Esophagus muscularis mucosa (tissue), 4 donors: ENCODE data around the gene ANXA5. TPM values are rescaled to one million over a fixed set of nuclear protein-coding genes. Genes with fewer than 3 reads are reported as not detected.

Experiments
- DNase-seq: peaks from one replicate; pipeline ENCODE4 v3.0.0-alpha.2; 2017; ENCODE audit errors: extremely low spot score
- H3K27ac ChIP-seq, 4 donors: fragments of 200-600 bp; sonication (generic); replicated peaks in 1 of 4; 1 replicate in 3 of 4; 2 replicates in 1 of 4; pipeline ENCODE4 v1.5.1; 2016 to 2019; ENCODE audit warnings: mild to moderate bottlenecking in 1 of 4
- H3K27me3 ChIP-seq, 4 donors: fragments of 200-600 bp; sonication (generic); one replicate each; pipeline versions ENCODE4 v1.5.1 to v1.6.0; 2016 to 2019
- H3K36me3 ChIP-seq, 4 donors: fragments of 200-600 bp; sonication (generic); one replicate each; pipeline ENCODE4 v1.5.1; 2016 to 2019
- H3K4me1 ChIP-seq, 4 donors: fragments of 200-600 bp; sonication (generic); one replicate each; pipeline ENCODE4 v1.5.1; 2016 to 2019
- H3K4me3 ChIP-seq, 4 donors: fragments of 200-600 bp; sonication (generic); 1 replicate in 2 of 4; 2 replicates in 2 of 4; pipeline ENCODE4 v1.5.1; 2016 to 2019; ENCODE audit warnings: mild to moderate bottlenecking in 4 of 4, moderate library complexity in 1 of 4
- H3K9me3 ChIP-seq, 4 donors: fragments of 200-600 bp; sonication (generic); 1 replicate in 3 of 4; 2 replicates in 1 of 4; pipeline ENCODE4 v1.5.1; 2016 to 2019
- EP300 ChIP-seq: sonication (generic); formaldehyde crosslinking; IDR thresholded peaks from one replicate; pipeline ENCODE4 v1.6.1; 2017; ENCODE audit warnings: antibody characterized with exemption
- POLR2A ChIP-seq: fragments of 450-650 bp; IDR thresholded peaks from one replicate; pipeline ENCODE4 v1.6.1; 2017; ENCODE audit warnings: antibody characterized with exemption, moderate library complexity, mild to moderate bottlenecking, low read depth
- POLR2AphosphoS5 ChIP-seq, 2 donors: sonication (generic); formaldehyde crosslinking; IDR thresholded peaks; one replicate each; pipeline ENCODE4 v1.6.1; 2017; ENCODE audit warnings: antibody characterized with exemption in 2 of 2
- WGBS: methylation state at CpG from one replicate; pipeline ENCODE4 v1.1.5; 2018; 5-methylcytosine and 5-hydroxymethylcytosine counted together
- intact Hi-C: fragments of 100-400 bp; cut with DNase I; formaldehyde crosslinking; loops from one replicate; pipeline ENCODE4 v1.15.1; 2023
- total RNA-seq, 4 donors: library from RNA; depleted of rRNA; stranded (reverse); fragments of >200 nt; gene quantifications; one replicate each; pipeline versions ENCODE4 v1.1.0 to v1.2.1, GENCODE V29; 2016
- TF ChIP-seq, protein P1 (sequence below), 3 experiments: fragments of 200-600 bp in 2 of 3; fragments of 450-650 bp in 1 of 3; sonication (generic) in 2 of 3; IDR thresholded peaks; one replicate each; pipeline ENCODE4 v1.5.1; 2017 to 2019; ENCODE audit warnings: antibody characterized with exemption in 3 of 3, mild to moderate bottlenecking in 2 of 3, moderate library complexity in 1 of 3

ANXA5 gene
- total RNA-seq, 4 donors from 2014 or later = 242 to 338 (median 270) TPM

DNA sequence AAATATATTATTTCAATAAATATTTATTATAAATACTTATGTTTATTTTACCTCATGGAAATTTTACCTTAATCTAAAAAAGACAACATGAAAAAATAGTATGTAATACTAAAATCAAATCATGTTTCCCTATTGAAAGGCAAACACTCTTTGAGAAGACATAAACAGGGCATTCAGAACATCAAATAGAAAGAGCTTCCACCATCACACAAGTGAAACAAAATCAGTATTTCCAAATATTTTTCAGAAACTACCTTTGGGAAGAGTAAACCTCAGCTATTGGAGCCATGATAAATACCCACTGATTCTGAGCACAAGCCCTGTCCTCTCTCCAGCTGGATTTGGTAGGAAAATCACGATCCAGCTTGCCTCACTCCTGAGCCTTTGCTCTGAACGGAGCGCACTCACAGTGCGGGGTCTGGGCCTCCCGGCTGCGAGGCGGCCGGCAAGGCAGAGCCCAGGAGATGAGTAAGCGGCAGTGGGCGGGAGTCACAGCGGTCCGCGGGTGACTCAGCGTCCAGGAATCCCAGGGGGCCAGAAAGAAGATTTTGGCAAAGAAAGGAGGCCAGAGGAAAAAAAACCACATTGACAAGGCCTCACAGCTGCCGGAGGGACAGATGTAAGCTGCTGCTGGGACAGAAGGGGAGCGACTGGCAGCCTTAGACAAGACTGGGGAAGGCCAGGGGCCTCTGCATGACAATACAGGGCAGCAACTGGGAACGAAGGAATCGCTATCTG is 14.7 kb upstream of the ANXA5 start:
- Histone ChIP-seq H3K36me3 (no peaks in the 10 kb centered on the region), H3K27me3 (no peaks in the 10 kb centered on the region), H3K4me1 (peaks cover 6 to 11% (median 7%) of the 10 kb centered on the region in 4 donors), H3K27ac (peak overlapping the region; percentile 65 to 79 (median 69)), H3K4me3 (peak overlapping the region; percentile 16 to 42 (median 37)), H3K9me3 (no peaks in the 10 kb centered on the region)
- DNase-seq = peak; percentile 94
- WGBS = 3% methylated on average over 17 of the region's 18 CpGs
- intact Hi-C loops = no loop called here
- TF ChIP-seq, protein P1, sequence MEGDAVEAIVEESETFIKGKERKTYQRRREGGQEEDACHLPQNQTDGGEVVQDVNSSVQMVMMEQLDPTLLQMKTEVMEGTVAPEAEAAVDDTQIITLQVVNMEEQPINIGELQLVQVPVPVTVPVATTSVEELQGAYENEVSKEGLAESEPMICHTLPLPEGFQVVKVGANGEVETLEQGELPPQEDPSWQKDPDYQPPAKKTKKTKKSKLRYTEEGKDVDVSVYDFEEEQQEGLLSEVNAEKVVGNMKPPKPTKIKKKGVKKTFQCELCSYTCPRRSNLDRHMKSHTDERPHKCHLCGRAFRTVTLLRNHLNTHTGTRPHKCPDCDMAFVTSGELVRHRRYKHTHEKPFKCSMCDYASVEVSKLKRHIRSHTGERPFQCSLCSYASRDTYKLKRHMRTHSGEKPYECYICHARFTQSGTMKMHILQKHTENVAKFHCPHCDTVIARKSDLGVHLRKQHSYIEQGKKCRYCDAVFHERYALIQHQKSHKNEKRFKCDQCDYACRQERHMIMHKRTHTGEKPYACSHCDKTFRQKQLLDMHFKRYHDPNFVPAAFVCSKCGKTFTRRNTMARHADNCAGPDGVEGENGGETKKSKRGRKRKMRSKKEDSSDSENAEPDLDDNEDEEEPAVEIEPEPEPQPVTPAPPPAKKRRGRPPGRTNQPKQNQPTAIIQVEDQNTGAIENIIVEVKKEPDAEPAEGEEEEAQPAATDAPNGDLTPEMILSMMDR (IDR thresholded peaks at IDR 0.05) = no peak
- TF ChIP-seq POLR2AphosphoS5 (IDR thresholded peaks at IDR 0.05) = peak; percentile 77 to 80

DNA sequence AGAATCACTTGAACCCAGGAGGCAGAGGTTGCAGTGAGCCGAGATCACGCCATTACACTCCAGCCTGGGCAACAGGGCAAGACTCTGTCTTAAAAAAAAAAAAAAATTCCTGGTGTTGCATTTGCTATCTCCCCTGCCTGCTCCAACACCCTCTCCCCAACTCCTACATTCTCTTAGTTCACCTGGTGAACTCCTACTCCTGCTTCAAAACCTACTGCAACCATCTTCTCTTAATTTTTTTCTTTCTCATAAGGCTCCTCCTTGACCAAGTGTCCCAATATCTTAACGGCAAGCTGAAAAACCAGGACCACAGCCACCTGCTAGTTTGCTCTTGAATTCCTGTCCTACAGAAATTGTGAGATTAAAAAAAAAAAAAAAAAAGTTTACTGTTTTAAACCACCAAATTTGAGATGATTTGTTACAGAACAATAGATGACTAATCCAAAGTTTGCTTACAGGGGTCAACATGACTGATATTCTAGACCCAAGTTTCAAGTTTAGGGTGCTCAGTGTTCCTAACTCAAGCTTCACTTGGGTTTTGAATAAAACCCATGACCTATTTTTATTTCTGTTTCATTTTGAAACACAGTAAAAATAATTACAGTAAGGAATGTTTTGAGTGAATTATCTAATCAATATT is 13.1 kb upstream of the ANXA5 start:
- TF ChIP-seq, protein P1 (IDR thresholded peaks at IDR 0.05) = no peak
- TF ChIP-seq POLR2A = no peak
- TF ChIP-seq POLR2AphosphoS5 (IDR thresholded peaks at IDR 0.05) = no peak
- no peak for TF ChIP-seq EP300
- Histone ChIP-seq H3K4me1 (peaks cover 6 to 11% (median 7%) of the 10 kb centered on the region in 4 donors), H3K4me3 (no peak overlapping the region), H3K27me3 (no peaks in the 10 kb centered on the region), H3K27ac (no peak overlapping the region), H3K9me3 (no peaks in the 10 kb centered on the region), H3K36me3 (no peaks in the 10 kb centered on the region)
- DNase-seq = no peak
- intact Hi-C loops = no loop called here
- 99% methylated on average over 3 of the region's 3 CpGs for WGBS

DNA sequence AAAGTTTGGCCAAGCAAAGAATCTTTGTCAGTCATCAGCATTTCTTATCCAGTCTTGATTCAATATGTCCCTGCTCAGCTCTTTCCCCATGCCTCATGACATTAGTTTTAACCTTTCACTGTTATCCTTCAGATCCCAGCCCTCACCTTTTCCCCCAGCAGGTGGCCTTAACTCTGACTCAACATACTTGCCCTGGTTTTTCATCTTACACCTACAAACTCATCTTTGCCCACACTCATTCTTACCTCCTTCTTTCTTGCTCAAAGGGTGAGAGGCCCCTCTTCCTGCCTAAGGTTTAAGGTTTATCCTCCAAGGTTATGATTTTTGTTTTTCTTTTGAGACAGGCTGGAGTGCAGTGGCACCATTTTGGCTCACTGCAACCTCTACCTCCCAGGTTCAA is 10.6 kb upstream of the ANXA5 start:
- no peaks in the 10 kb centered on the region for H3K36me3 ChIP-seq
- no peaks in the 10 kb centered on the region for H3K27me3 ChIP-seq
- intact Hi-C loops = no loop called here
- no peaks in the 10 kb centered on the region for H3K9me3 ChIP-seq
- no peak for DNase-seq
- H3K4me1 ChIP-seq = peaks cover 6 to 11% (median 7%) of the 10 kb centered on the region in 4 donors
- no peak overlapping the region for H3K4me3 ChIP-seq
- no peak for TF ChIP-seq EP300
- TF ChIP-seq POLR2A = no peak
- no peak overlapping the region for H3K27ac ChIP-seq

DNA sequence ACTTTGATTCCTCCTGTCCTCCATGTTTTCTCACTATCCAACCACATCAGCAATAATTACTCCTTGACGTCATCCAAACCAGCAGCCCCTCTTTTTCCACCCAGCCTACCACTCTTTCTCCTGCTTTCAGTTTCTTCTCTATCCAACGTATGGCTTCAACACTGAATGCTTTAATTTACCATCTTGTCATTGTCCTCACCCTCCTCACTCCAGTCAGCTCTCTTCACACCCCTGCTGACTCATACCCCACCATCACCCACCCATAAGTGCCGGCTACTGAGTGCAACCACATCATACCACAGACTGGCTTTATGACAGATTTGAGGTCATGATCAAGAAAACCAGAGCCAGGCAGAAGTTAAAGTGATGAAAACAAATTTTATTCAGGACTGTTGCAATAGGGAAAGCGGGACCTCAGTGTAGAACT is 9.8 kb upstream of the ANXA5 start:
- Histone ChIP-seq H3K36me3 (no peaks in the 10 kb centered on the region), H3K4me3 (no peak overlapping the region), H3K27ac (no peak overlapping the region), H3K27me3 (no peaks in the 10 kb centered on the region), H3K4me1 (peaks cover 0 to 5% (median under 1%) of the 10 kb centered on the region in 4 donors), H3K9me3 (peaks cover 0 to 4% (median 0%) of the 10 kb centered on the region in 4 donors)
- TF ChIP-seq POLR2AphosphoS5 (IDR thresholded peaks at IDR 0.05) (no peak), POLR2A (no peak), EP300 (no peak)
- TF ChIP-seq, protein P1 (IDR thresholded peaks at IDR 0.05) = no peak
- no peak for DNase-seq
- 76% methylated on average over 4 of the region's 4 CpGs for WGBS
- intact Hi-C loops = no loop called here

DNA sequence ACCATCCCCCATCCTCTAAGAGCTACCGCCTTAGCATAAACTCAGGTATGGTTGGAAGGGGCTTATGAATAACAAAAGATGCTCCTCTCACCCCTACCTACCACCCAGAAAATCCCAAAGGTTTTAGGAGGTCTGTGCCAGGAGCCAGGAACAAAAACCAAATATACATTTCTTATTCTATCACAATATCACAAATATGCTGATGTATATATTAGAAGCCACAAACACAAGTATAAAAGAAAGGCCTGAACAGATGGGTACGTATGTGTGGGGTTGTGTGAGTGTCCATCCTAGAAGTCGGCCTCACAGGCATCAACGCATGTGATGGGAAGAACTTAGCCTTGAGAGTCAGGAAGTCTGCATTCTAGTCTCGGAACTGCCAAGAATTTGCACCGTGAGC is 8.7 kb upstream of the ANXA5 start:
- Histone ChIP-seq H3K27me3 (no peaks in the 10 kb centered on the region), H3K9me3 (peaks cover 0 to 4% (median 0%) of the 10 kb centered on the region in 4 donors), H3K4me1 (no peaks in the 10 kb centered on the region), H3K36me3 (no peaks in the 10 kb centered on the region), H3K4me3 (no peak overlapping the region), H3K27ac (no peak overlapping the region)
- intact Hi-C loops = no loop called here
- TF ChIP-seq POLR2A (no peak), EP300 (no peak)
- TF ChIP-seq, protein P1 (IDR thresholded peaks at IDR 0.05) = no peak
- no peak for DNase-seq
- WGBS = over 99% methylated on average over 6 of the region's 6 CpGs
